HepG2 (cell line): ENCODE measurements around the gene MALT1. TPM values are rescaled to one million over a fixed set of nuclear protein-coding genes. Genes with fewer than 3 reads are reported as not detected.

Experiments used
- ATAC-seq: fragments of 200-7000 bp; cut with Tn5 transposase; 3 replicates; pipeline ENCODE4 v1.9.1; 2020; ENCODE audit warnings: mild to moderate bottlenecking, moderate library complexity
- BruUV-seq: library from RNA; stranded (reverse); fragments of 400-500 nt; replicated peaks from 2 replicates; lab custom pipeline; 2021; lab: Mats Ljungman, UMichigan
- CTCF ChIA-PET: fragments of 300-600 bp; formaldehyde crosslinking; extraction: SDS; loops from one replicate; lab custom pipeline; 2021; ENCODE audit warnings: low total read pairs, inconsistent platforms, low intra/inter-chr PET ratio; lab: Yijun Ruan, JAX
- POLR2A ChIA-PET: fragments of 350-600 bp; sonication (Branson Sonifier 250); formaldehyde crosslinking; loops from one replicate; lab custom pipeline; 2020; ENCODE audit warnings: antibody characterized with exemption, inconsistent platforms; lab: Yijun Ruan, JAX
- DNase-seq: peaks from one replicate; pipeline ENCODE4 v3.0.0-alpha.2; 2015; ENCODE audit warnings: low spot score
- FAIRE-seq: peaks from 3 replicates; lab custom pipeline; 2011; peaks lifted over from hg19 to GRCh38; lab: Jason Lieb, UNC
- H2AFZ ChIP-seq: one replicate; pipeline ENCODE4 v1.6.1; 2011; ENCODE audit warnings: low read length, inconsistent platforms
- H3K27ac ChIP-seq: fragments of 300-600 bp; 3 replicates; pipeline ENCODE4 v1.8.0; 2011; ENCODE audit warnings: mixed run types, mild to moderate bottlenecking, mixed read lengths, low read length, inconsistent platforms; ENCODE audit not compliant: insufficient read depth; ENCODE audit errors: extremely low read length
- H3K27me3 ChIP-seq, 2 experiments: fragments of 200-600 bp in 1 of 2; 2 replicates in 1 of 2; 3 replicates in 1 of 2; pipeline versions ENCODE4 v1.6.0 to v1.8.0; 2011; ENCODE audit warnings: low read length in 2 of 2, mild to moderate bottlenecking in 2 of 2, moderate library complexity in 2 of 2, inconsistent platforms in 1 of 2; ENCODE audit not compliant: insufficient read depth in 2 of 2, control insufficient read depth in 1 of 2
- H3K36me3 ChIP-seq, 2 experiments: fragments of 200-600 bp in 1 of 2; replicated peaks in 1 of 2; 2 replicates in 1 of 2; 3 replicates in 1 of 2; pipeline versions ENCODE4 v1.5.1 to v1.8.0; 2011; ENCODE audit warnings: low read length in 2 of 2, inconsistent platforms in 1 of 2; ENCODE audit not compliant: insufficient read depth in 2 of 2, control insufficient read depth in 1 of 2
- H3K4me1 ChIP-seq: 2 replicates; pipeline ENCODE4 v1.5.1; 2012; ENCODE audit warnings: low read length, inconsistent platforms; ENCODE audit not compliant: insufficient read depth
- H3K4me2 ChIP-seq: 2 replicates; pipeline ENCODE4 v1.6.0; 2011; ENCODE audit warnings: low read depth, low read length, inconsistent platforms
- H3K4me3 ChIP-seq, 3 experiments: fragments of 200-600 bp in 1 of 3; sonication (generic), shearing (Covaris generic) in 1 of 3; replicated peaks in 1 of 3; 2 replicates each; pipeline ENCODE4 v1.5.1; 2011 to 2016; ENCODE audit warnings: low read length in 3 of 3, inconsistent platforms in 2 of 3, low read depth in 2 of 3, mild to moderate bottlenecking in 2 of 3, control low read depth in 1 of 3, mixed read lengths in 1 of 3; ENCODE audit not compliant: insufficient read depth in 1 of 3
- H3K79me2 ChIP-seq: one replicate; pipeline ENCODE4 v1.6.1; 2011; ENCODE audit warnings: low read length, inconsistent platforms; ENCODE audit not compliant: insufficient read depth
- H3K9ac ChIP-seq: 2 replicates; pipeline ENCODE4 v1.6.0; 2011; ENCODE audit warnings: mild to moderate bottlenecking, low read depth, low read length, inconsistent platforms; ENCODE audit not compliant: insufficient read depth
- H3K9me3 ChIP-seq: 2 replicates; pipeline ENCODE4 v1.5.1; 2012; ENCODE audit warnings: mild to moderate bottlenecking, low read length
- H4K20me1 ChIP-seq: 2 replicates; pipeline ENCODE4 v1.6.0; 2011; ENCODE audit warnings: inconsistent platforms, mild to moderate bottlenecking, low read length, moderate library complexity; ENCODE audit not compliant: insufficient read depth
- ERF ChIP-seq: IDR thresholded peaks from 2 replicates; pipeline ENCODE4 v1.6.1; 2018; ENCODE audit warnings: missing biosample characterization, missing genetic modification reagents
- GATAD2A ChIP-seq: IDR thresholded peaks from 2 replicates; pipeline ENCODE4 v1.6.1; 2016
- LCORL ChIP-seq, 2 experiments: fragments of 450-650 bp in 1 of 2; sonication (generic) in 1 of 2; formaldehyde crosslinking in 1 of 2; IDR thresholded peaks; 2 replicates each; pipeline versions ENCODE4 v1.5.0 to v1.6.1; 2017 to 2020; ENCODE audit warnings: antibody characterized with exemption in 1 of 2, missing genetic modification reagents in 1 of 2
- NFE2L1 ChIP-seq: sonication (generic); formaldehyde crosslinking; IDR thresholded peaks from 2 replicates; pipeline ENCODE4 v1.4.0; 2020; ENCODE audit warnings: missing genetic modification reagents, mild to moderate bottlenecking, borderline replicate concordance
- POLR2A ChIP-seq, 2 experiments: IDR thresholded peaks; 2 replicates each; pipeline ENCODE4 v1.6.1; 2011; ENCODE audit warnings: low read depth in 2 of 2, low read length in 2 of 2, mild to moderate bottlenecking in 1 of 2, moderate library complexity in 1 of 2; ENCODE audit not compliant: insufficient read depth in 1 of 2
- PPARG ChIP-seq: conservative IDR thresholded peaks from 2 replicates; pipeline ENCODE4 v1.6.1; 2016; ENCODE audit warnings: missing biosample characterization, missing genetic modification reagents
- TOE1 ChIP-seq: sonication (generic); formaldehyde crosslinking; IDR thresholded peaks from 2 replicates; pipeline ENCODE4 v1.4.0; 2020; ENCODE audit warnings: mild to moderate bottlenecking, missing genetic modification reagents
- ZBTB20 ChIP-seq: sonication (generic); formaldehyde crosslinking; IDR thresholded peaks from 2 replicates; pipeline ENCODE4 v1.8.1; 2023; ENCODE audit warnings: missing genetic modification reagents, low read depth, mild to moderate bottlenecking, borderline replicate concordance
- ZNF205 ChIP-seq: IDR thresholded peaks from 2 replicates; pipeline ENCODE4 v1.6.1; 2018; ENCODE audit warnings: missing biosample characterization, missing genetic modification reagents
- ZNF326 ChIP-seq: sonication (generic); formaldehyde crosslinking; IDR thresholded peaks from 2 replicates; pipeline ENCODE4 v1.4.0; 2020; ENCODE audit warnings: missing genetic modification reagents, borderline replicate concordance
- ZNF441 ChIP-seq: sonication (generic); formaldehyde crosslinking; IDR thresholded peaks from 2 replicates; pipeline ENCODE4 v1.7.0; 2021; ENCODE audit warnings: missing genetic modification reagents, borderline replicate concordance
- ZNF737 ChIP-seq: sonication (generic); formaldehyde crosslinking; IDR thresholded peaks from 2 replicates; pipeline ENCODE4 v1.5.0; 2020; ENCODE audit warnings: missing genetic modification reagents, mild to moderate bottlenecking, borderline replicate concordance
- ZNF790 ChIP-seq: sonication (generic); formaldehyde crosslinking; IDR thresholded peaks from 2 replicates; pipeline ENCODE4 v1.8.0; 2022; ENCODE audit warnings: missing genetic modification reagents, mild to moderate bottlenecking, borderline replicate concordance
- WGBS: methylation state at CpG from one replicate; pipeline ENCODE4 v1.1.6; 2017; ENCODE audit warnings: low lambda C conversion rate; 5-methylcytosine and 5-hydroxymethylcytosine counted together
- in situ Hi-C: cut with HindIII; loops from 2 replicates; pipeline ENCODE4 v1.10.0; 2017; ENCODE audit warnings: low pct_unique_long_range_greater_than_20kb; ENCODE audit not compliant: extremely low pct_ligation_motif_present
- intact Hi-C: fragments of 100-400 bp; cut with micrococcal nuclease; formaldehyde crosslinking; loops from one replicate; pipeline ENCODE4 v1.10.0; 2022; ENCODE audit not compliant: unreplicated experiment
- polyA plus RNA-seq, 8 experiments: library from polyadenylated mRNA; depleted of rRNA in 3 of 8; stranded (reverse) in 7 of 8; unstranded in 1 of 8; fragments of >200 nt; fragmentation: Illumina TruSeq in 4 of 8; extraction: Trizol in 4 of 8; gene quantifications; 2 replicates each; pipeline versions ENCODE4 v1.2.1 to v1.2.3, GENCODE V29; 2011 to 2016; ENCODE audit warnings: low read depth in 4 of 8, missing spikeins in 1 of 8, mixed read lengths in 1 of 8; ENCODE audit not compliant: insufficient read depth in 1 of 8
- total RNA-seq, 5 experiments: library from RNA; depleted of rRNA; stranded (reverse); fragments of >200 nt; fragmentation: Illumina TruSeq; extraction: Trizol; gene quantifications; 2 replicates each; pipeline ENCODE4 v1.2.3, GENCODE V29; 2016; ENCODE audit warnings: low read depth in 1 of 5
- TF ChIP-seq, protein P1 (sequence below): IDR thresholded peaks from 2 replicates; pipeline ENCODE4 v1.6.1; 2016; ENCODE audit warnings: missing biosample characterization, missing genetic modification reagents, low read depth
- TF ChIP-seq, protein P2 (sequence below): sonication (generic); formaldehyde crosslinking; IDR thresholded peaks from 2 replicates; pipeline ENCODE4 v1.8.0; 2022; ENCODE audit warnings: mild to moderate bottlenecking, missing genetic modification reagents, moderate library complexity
- TF ChIP-seq, protein P3 (sequence below): IDR thresholded peaks from 2 replicates; pipeline ENCODE4 v1.6.1; 2018; ENCODE audit warnings: missing genetic modification reagents, mild to moderate bottlenecking, missing compliant biosample characterization
- TF ChIP-seq, protein P4 (sequence below): sonication (generic); formaldehyde crosslinking; IDR thresholded peaks from 2 replicates; pipeline ENCODE4 v1.9.0; 2021; ENCODE audit warnings: missing genetic modification reagents, borderline replicate concordance

Gene MALT1
- total and polyA plus RNA-seq, 2 of the 13 experiments (the other 11 are each of a cell fraction or from before 2014, with no cell fraction given): 43.9 to 89.0 TPM

DNA sequence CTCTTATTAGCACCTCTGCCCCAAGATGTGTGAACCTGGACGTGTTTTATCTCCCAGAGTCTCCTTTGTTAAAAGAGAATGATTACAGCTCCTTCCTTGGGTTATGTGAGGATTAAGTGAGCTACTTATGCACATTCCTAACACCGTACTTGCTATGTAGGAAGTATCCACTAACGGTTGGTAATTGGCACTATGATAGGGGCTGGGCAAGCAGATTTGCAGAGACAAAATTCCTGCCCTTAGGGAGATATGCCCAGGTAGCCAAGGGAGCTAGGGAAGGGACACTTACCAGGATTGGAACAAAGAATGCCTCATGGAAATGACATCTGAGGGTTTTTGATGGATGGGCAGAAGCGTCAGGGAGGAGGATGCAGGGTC is 30.8 kb upstream of the MALT1 start (continued):
- TF ChIP-seq LCORL (IDR thresholded peaks at IDR 0.05) (no peak), LCORL (CRISPR knock-in tag; IDR thresholded peaks at IDR 0.05) (no peak), TOE1 (CRISPR knock-in tag) (no peak), ZNF737 (CRISPR knock-in tag) (no peak), ZNF790 (CRISPR knock-in tag) (no peak), PPARG (CRISPR knock-in tag) (no peak)

DNA sequence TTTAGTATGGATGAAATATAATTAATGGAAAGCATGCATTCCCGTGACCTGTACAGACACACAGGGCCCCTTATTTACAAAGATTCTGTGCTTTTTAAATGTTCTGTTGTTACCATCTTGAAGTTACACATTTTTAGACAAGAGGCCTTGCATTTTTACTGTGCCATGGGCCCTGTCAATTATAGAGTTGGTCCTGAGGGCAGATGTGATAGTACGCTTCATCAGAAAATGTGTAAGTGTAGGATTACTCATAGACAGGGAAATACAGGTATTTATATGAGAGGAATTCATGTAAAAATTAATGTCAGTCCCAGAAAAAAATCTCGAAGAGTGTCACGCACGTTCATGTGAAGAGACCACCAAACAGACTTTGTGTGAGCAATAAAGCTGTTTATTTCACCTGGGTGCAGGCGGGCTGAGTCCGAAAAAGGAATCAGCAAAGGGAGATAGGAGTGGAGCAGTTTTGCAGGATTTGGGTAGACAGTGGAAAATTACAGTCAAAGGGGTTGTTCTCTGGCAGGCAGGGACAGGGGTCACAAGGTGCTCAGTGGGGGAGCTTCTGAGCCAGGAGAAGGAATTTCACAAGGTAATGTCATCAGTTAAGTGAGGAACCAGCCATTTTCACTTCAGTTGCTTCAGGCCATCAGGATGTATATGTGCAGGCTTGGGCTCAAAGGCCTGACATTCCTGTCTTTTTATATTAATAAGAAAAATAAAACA is 30.2 kb upstream of the MALT1 start:
- no TSS peak for BruUV-seq
- Histone ChIP-seq H3K27me3 (peaks cover 1 to 11% of the 10 kb centered on the region in 2 experiments; a peak in 3 of 5 replicates), H2AFZ (no peak overlapping the region), H3K4me1 (peaks cover 6% of the 10 kb centered on the region), H3K9ac (no peak overlapping the region), H3K79me2 (no peaks in the 10 kb centered on the region), H3K4me2 (no peak overlapping the region), H4K20me1 (no peaks in the 10 kb centered on the region), H3K4me3 (no peak overlapping the region), H3K27ac (no peak overlapping the region), H3K9me3 (no peaks in the 10 kb centered on the region), H3K36me3 (no peaks in the 10 kb centered on the region)
- DNase-seq (no peak), FAIRE-seq (no peak), ATAC-seq (no peak)
- in situ Hi-C loops (no loop called here), intact Hi-C loops (no loop called here)
- 50% methylated on average over 7 of the region's 7 CpGs for WGBS
- ChIA-PET POLR2A (no interaction called here), CTCF (no interaction called here)
- no peak for TF ChIP-seq NFE2L1
- no peak for TF ChIP-seq ZNF205
- TF ChIP-seq POLR2A (IDR thresholded peaks at IDR 0.05; ENCODE audit: insufficient read depth in 1 of 2, low read depth in 2 of 2, low read length in 2 of 2): no peak
- TF ChIP-seq, protein P1, sequence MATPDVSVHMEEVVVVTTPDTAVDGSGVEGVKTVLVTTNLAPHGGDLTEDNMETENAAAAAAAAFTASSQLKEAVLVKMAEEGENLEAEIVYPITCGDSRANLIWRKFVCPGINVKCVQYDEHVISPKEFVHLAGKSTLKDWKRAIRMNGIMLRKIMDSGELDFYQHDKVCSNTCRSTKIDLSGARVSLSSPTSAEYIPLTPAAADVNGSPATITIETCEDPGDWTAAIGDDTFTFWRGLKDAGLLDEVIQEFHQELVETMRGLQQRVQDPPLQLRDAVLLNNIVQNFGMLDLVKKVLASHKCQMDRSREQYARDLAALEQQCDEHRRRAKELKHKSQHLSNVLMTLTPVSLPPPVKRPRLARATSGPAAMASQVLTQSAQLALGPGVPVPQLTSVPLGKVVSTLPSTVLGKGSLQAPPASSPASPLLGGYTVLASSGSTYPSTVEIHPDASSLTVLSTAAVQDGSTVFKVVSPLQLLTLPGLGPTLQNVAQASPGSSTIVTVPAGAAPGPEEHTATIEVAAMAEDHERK (CRISPR knock-in tag): no peak
- no peak for TF ChIP-seq ZNF326 (CRISPR knock-in tag)
- no peak for TF ChIP-seq ZNF441 (CRISPR knock-in tag)
- no peak for TF ChIP-seq ERF (CRISPR knock-in tag)
- TF ChIP-seq, protein P2, sequence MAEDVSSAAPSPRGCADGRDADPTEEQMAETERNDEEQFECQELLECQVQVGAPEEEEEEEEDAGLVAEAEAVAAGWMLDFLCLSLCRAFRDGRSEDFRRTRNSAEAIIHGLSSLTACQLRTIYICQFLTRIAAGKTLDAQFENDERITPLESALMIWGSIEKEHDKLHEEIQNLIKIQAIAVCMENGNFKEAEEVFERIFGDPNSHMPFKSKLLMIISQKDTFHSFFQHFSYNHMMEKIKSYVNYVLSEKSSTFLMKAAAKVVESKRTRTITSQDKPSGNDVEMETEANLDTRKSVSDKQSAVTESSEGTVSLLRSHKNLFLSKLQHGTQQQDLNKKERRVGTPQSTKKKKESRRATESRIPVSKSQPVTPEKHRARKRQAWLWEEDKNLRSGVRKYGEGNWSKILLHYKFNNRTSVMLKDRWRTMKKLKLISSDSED (CRISPR knock-in tag): no peak
- TF ChIP-seq, protein P3, sequence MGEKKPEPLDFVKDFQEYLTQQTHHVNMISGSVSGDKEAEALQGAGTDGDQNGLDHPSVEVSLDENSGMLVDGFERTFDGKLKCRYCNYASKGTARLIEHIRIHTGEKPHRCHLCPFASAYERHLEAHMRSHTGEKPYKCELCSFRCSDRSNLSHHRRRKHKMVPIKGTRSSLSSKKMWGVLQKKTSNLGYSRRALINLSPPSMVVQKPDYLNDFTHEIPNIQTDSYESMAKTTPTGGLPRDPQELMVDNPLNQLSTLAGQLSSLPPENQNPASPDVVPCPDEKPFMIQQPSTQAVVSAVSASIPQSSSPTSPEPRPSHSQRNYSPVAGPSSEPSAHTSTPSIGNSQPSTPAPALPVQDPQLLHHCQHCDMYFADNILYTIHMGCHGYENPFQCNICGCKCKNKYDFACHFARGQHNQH (CRISPR knock-in tag): no peak
- TF ChIP-seq GATAD2A: no peak
- TF ChIP-seq, protein P4, sequence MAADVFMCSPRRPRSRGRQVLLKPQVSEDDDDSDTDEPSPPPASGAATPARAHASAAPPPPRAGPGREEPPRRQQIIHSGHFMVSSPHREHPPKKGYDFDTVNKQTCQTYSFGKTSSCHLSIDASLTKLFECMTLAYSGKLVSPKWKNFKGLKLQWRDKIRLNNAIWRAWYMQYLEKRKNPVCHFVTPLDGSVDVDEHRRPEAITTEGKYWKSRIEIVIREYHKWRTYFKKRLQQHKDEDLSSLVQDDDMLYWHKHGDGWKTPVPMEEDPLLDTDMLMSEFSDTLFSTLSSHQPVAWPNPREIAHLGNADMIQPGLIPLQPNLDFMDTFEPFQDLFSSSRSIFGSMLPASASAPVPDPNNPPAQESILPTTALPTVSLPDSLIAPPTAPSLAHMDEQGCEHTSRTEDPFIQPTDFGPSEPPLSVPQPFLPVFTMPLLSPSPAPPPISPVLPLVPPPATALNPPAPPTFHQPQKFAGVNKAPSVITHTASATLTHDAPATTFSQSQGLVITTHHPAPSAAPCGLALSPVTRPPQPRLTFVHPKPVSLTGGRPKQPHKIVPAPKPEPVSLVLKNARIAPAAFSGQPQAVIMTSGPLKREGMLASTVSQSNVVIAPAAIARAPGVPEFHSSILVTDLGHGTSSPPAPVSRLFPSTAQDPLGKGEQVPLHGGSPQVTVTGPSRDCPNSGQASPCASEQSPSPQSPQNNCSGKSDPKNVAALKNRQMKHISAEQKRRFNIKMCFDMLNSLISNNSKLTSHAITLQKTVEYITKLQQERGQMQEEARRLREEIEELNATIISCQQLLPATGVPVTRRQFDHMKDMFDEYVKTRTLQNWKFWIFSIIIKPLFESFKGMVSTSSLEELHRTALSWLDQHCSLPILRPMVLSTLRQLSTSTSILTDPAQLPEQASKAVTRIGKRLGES: no peak
- TF ChIP-seq ZBTB20 (CRISPR knock-in tag): no peak
